DOHH2 (cell line): Measurements from ENCODE around the gene CIDEA.

Source experiments
- CTCF ChIP-seq: fragments of 200-600 bp; sonication (generic); IDR thresholded peaks from one replicate; pipeline ENCODE4 v1.5.1; 2014; ENCODE audit warnings: antibody characterized with exemption, mild to moderate bottlenecking, low read depth, low read length; ENCODE audit not compliant: poor library complexity, severe bottlenecking
- EZH2phosphoT487 ChIP-seq: fragments of 200-600 bp; sonication (generic); IDR thresholded peaks from 2 replicates; pipeline ENCODE4 v1.6.1; 2017; ENCODE audit warnings: borderline replicate concordance, mild to moderate bottlenecking, antibody characterized with exemption, low read length, moderate library complexity, mixed read lengths

- TF ChIP-seq CTCF (no peak), EZH2phosphoT487 (no peak)
These were observed 805 bp downstream of the CIDEA start for GRCh38 chr18:12254820-12255511.
